Urinary bladder (tissue), 4 donors: ENCODE results near the gene POLR3E. TPM values are rescaled to one million over a fixed set of nuclear protein-coding genes. Genes with fewer than 3 reads are reported as not detected.

Experiments used
- DNase-seq: peaks from one replicate; pipeline ENCODE4 v3.0.0-alpha.2; 2015; ENCODE audit errors: extremely low spot score
- H3K27ac ChIP-seq: one replicate; pipeline ENCODE4 v1.5.1; 2013; ENCODE audit warnings: low read depth, mild to moderate bottlenecking, moderate library complexity
- H3K36me3 ChIP-seq: one replicate; pipeline ENCODE4 v1.6.1; 2013; ENCODE audit warnings: mild to moderate bottlenecking, moderate library complexity; ENCODE audit not compliant: insufficient read depth
- H3K4me1 ChIP-seq: one replicate; pipeline ENCODE4 v1.6.1; 2013; ENCODE audit warnings: mild to moderate bottlenecking, moderate library complexity; ENCODE audit not compliant: insufficient read depth
- H3K4me3 ChIP-seq: one replicate; pipeline ENCODE4 v1.5.1; 2013; ENCODE audit warnings: low read depth, low read length
- WGBS: extraction: QIAGEN DNeasy Blood & Tissue Kit; methylation state at CpG from one replicate; pipeline ENCODE4 v1.1.7; 2013; 5-methylcytosine and 5-hydroxymethylcytosine counted together
- polyA plus RNA-seq: library from polyadenylated mRNA; stranded (reverse); fragments of 200-250 nt; gene quantifications from one replicate; pipeline ENCODE4 v1.2.3, GENCODE V29; 2013
- total RNA-seq: library from RNA; depleted of rRNA; stranded (reverse); fragments of >200 nt; gene quantifications from one replicate; pipeline ENCODE4 v1.2.3, GENCODE V29; 2014
- donor health status: healthy with polysubstance abuse.
- donor health status: healthy.

POLR3E gene
- total and polyA plus RNA-seq, 2 donors: 26.2 to 31.9 TPM

- WGBS: 89% methylated on average over 19 of the region's 19 CpGs
- H3K36me3 ChIP-seq: no peaks in the 10 kb centered on the region
- H3K27ac ChIP-seq: no peak overlapping the region
- no peaks in the 10 kb centered on the region for H3K4me1 ChIP-seq
- H3K4me3 ChIP-seq: no peak overlapping the region
- no peak for DNase-seq
Observed at GRCh38 chr16:22324787-22325597, 27.8 kb downstream of the POLR3E start.

GRCh38 chr16:22325598-22326368 is 28.6 kb downstream of the POLR3E start:
- no peak overlapping the region for H3K4me3 ChIP-seq
- DNase-seq: no peak
- no peak overlapping the region for H3K27ac ChIP-seq
- H3K36me3 ChIP-seq: no peaks in the 10 kb centered on the region
- WGBS: 93% methylated on average over 46 of the region's 46 CpGs
- no peaks in the 10 kb centered on the region for H3K4me1 ChIP-seq

GRCh38 chr16:22326369-22326652 is 29.1 kb downstream of the POLR3E start:
- WGBS: 87% methylated on average over 4 of the region's 4 CpGs
- no peak overlapping the region for H3K27ac ChIP-seq
- H3K4me3 ChIP-seq: no peak overlapping the region
- H3K4me1 ChIP-seq: no peaks in the 10 kb centered on the region
- no peaks in the 10 kb centered on the region for H3K36me3 ChIP-seq
- no peak for DNase-seq

GRCh38 chr16:22326771-22327445 is 29.7 kb downstream of the POLR3E start:
- Histone ChIP-seq H3K4me3 (no peak overlapping the region), H3K36me3 (peaks cover under 1% of the 10 kb centered on the region)
- WGBS: 89% methylated on average over 13 of the region's 13 CpGs

GRCh38 chr16:22327446-22327775 is 30.2 kb downstream of the POLR3E start:
- no peak for DNase-seq

More at GRCh38 chr16:22326771-22327445, 29.7 kb downstream of the POLR3E start:
- DNase-seq: no peak
- no peak overlapping the region for H3K27ac ChIP-seq
- no peaks in the 10 kb centered on the region for H3K4me1 ChIP-seq

GRCh38 chr16:22328081-22328725 is 31.0 kb downstream of the POLR3E start:
- H3K36me3 ChIP-seq: peaks cover 5% of the 10 kb centered on the region
- DNase-seq: no peak
- no peak overlapping the region for H3K27ac ChIP-seq
- no peak overlapping the region for H3K4me3 ChIP-seq
- WGBS: 89% methylated on average over 10 of the region's 10 CpGs
- H3K4me1 ChIP-seq: no peaks in the 10 kb centered on the region

More at GRCh38 chr16:22327446-22327775, 30.2 kb downstream of the POLR3E start:
- no peak overlapping the region for H3K4me3 ChIP-seq
- H3K27ac ChIP-seq: no peak overlapping the region
- H3K36me3 ChIP-seq: peaks cover 5% of the 10 kb centered on the region
- WGBS: 96% methylated on average over 6 of the region's 6 CpGs
- no peaks in the 10 kb centered on the region for H3K4me1 ChIP-seq

- no peak overlapping the region for H3K4me3 ChIP-seq
- no peak for DNase-seq
- H3K4me1 ChIP-seq: no peaks in the 10 kb centered on the region
- no peak overlapping the region for H3K27ac ChIP-seq
- H3K36me3 ChIP-seq: peaks cover 5% of the 10 kb centered on the region
- WGBS: 95% methylated on average over 9 of the region's 9 CpGs
Observed at GRCh38 chr16:22329199-22329695, 32.0 kb downstream of the POLR3E start.

GRCh38 chr16:22330326-22330725 is 33.1 kb downstream of the POLR3E start:
- Histone ChIP-seq H3K27ac (no peak overlapping the region), H3K4me1 (no peaks in the 10 kb centered on the region), H3K36me3 (peaks cover 5% of the 10 kb centered on the region), H3K4me3 (no peak overlapping the region)
- no peak for DNase-seq
- WGBS: 43% methylated on average over 4 of the region's 4 CpGs

- H3K4me1 ChIP-seq: no peaks in the 10 kb centered on the region
- DNase-seq: no peak
- H3K36me3 ChIP-seq: peaks cover 5% of the 10 kb centered on the region
- no peak overlapping the region for H3K4me3 ChIP-seq
- H3K27ac ChIP-seq: no peak overlapping the region
- WGBS: 72% methylated on average over 6 of the region's 6 CpGs
Observed at GRCh38 chr16:22333457-22333994, 36.3 kb downstream of the POLR3E start.

- H3K36me3 ChIP-seq: peaks cover 5% of the 10 kb centered on the region
- no peak for DNase-seq
- WGBS: 96% methylated on average over 3 of the region's 3 CpGs
- H3K4me3 ChIP-seq: no peak overlapping the region
- no peak overlapping the region for H3K27ac ChIP-seq
- no peaks in the 10 kb centered on the region for H3K4me1 ChIP-seq
Observed at GRCh38 chr16:22335668-22336246, 38.5 kb downstream of the POLR3E start.

- Histone ChIP-seq H3K27ac (no peak overlapping the region), H3K36me3 (peaks cover 5% of the 10 kb centered on the region), H3K4me1 (no peaks in the 10 kb centered on the region), H3K4me3 (no peak overlapping the region)
- DNase-seq: no peak
Observed at GRCh38 chr16:22336581-22336980, 39.4 kb downstream of the POLR3E start.

GRCh38 chr16:22337045-22337444 is 39.8 kb downstream of the POLR3E start:
- Histone ChIP-seq H3K27ac (no peak overlapping the region), H3K36me3 (peaks cover 3% of the 10 kb centered on the region), H3K4me3 (no peak overlapping the region), H3K4me1 (no peaks in the 10 kb centered on the region)
- DNase-seq: no peak
